Activated CD4-positive, alpha-beta T cell treated with anti-CD3 and anti-CD28 coated beads, Interleukin-2, amount 10 ng/mL, durations not matched to agents 24 days and 14 days (primary cell): ENCODE measurements around the gene UBR4. TPM values are rescaled to one million over a fixed set of nuclear protein-coding genes. Genes with fewer than 3 reads are reported as not detected.
A peak's percentile ranks its signal among the peaks of the same experiment; 100 is the strongest.

Source experiments
- DNase-seq: peaks from one replicate; pipeline ENCODE4 v3.0.0; 2022
- H3K27ac Mint-ChIP-seq: one replicate; pipeline ENCODE4 v1.8.0; 2022; ENCODE audit warnings: mild to moderate bottlenecking, mixed read lengths
- H3K27me3 Mint-ChIP-seq: one replicate; pipeline ENCODE4 v1.8.0; 2022; ENCODE audit warnings: mixed read lengths
- H3K36me3 Mint-ChIP-seq: one replicate; pipeline ENCODE4 v1.8.0; 2022; ENCODE audit warnings: low read depth, mild to moderate bottlenecking, mixed read lengths
- H3K4me1 Mint-ChIP-seq: one replicate; pipeline ENCODE4 v1.8.0; 2021; ENCODE audit warnings: mixed read lengths
- H3K4me3 Mint-ChIP-seq: one replicate; pipeline ENCODE4 v1.8.0; 2022; ENCODE audit warnings: mild to moderate bottlenecking, moderate library complexity, mixed read lengths
- H3K9me3 Mint-ChIP-seq: one replicate; pipeline ENCODE4 v1.8.0; 2021; ENCODE audit warnings: mixed read lengths
- intact Hi-C: fragments of 100-400 bp; cut with micrococcal nuclease; formaldehyde crosslinking; loops from one replicate; pipeline ENCODE4 v1.15.1; 2023
- total RNA-seq: library from RNA; stranded (reverse); gene quantifications from 2 replicates; pipeline ENCODE4 v1.2.3, GENCODE V29; 2022

Gene UBR4
- total RNA-seq, 1 donor from 2014 or later, result 162 TPM

GRCh38 chr1:19209439-19209989 lies 552 bp downstream of the UBR4 start:
- Mint-ChIP-seq H3K36me3 (peaks cover 47% of the 10 kb centered on the region), H3K4me1 (peaks cover 57% of the 10 kb centered on the region), H3K27me3 (no peaks in the 10 kb centered on the region), H3K4me3 (peak overlapping the region; percentile 97), H3K27ac (peak overlapping the region; percentile 94), H3K9me3 (no peaks in the 10 kb centered on the region)
- DNase-seq, result peak; percentile 85
- intact Hi-C loops, result loop anchor here (1.0 to 5.0 kb wide), 2 partner anchors 23 to 257 kb away; no protein-coding TSS in a partner anchor

- peaks cover 42% of the 10 kb centered on the region for H3K36me3 Mint-ChIP-seq
- peak overlapping the region; percentile 97 for H3K4me3 Mint-ChIP-seq
- DNase-seq, result no peak
- no peaks in the 10 kb centered on the region for H3K27me3 Mint-ChIP-seq
- H3K9me3 Mint-ChIP-seq, result no peaks in the 10 kb centered on the region
- peak overlapping the region; percentile 94 for H3K27ac Mint-ChIP-seq
- intact Hi-C loops, result loop anchor here (1.0 to 5.0 kb wide), 2 partner anchors 23 to 257 kb away; no protein-coding TSS in a partner anchor
- peaks cover 56% of the 10 kb centered on the region for H3K4me1 Mint-ChIP-seq
Measured at GRCh38 chr1:19208710-19209438, 1.2 kb downstream of the UBR4 start.

GRCh38 chr1:19206947-19207346 lies 3.1 kb downstream of the UBR4 start:
- no peak for DNase-seq
- intact Hi-C loops, result loop anchor here (5.0 kb wide), 1 partner anchor 255 kb away; no protein-coding TSS in a partner anchor
- H3K9me3 Mint-ChIP-seq, result no peaks in the 10 kb centered on the region
- no peak overlapping the region for H3K27ac Mint-ChIP-seq
- peaks cover 34% of the 10 kb centered on the region for H3K36me3 Mint-ChIP-seq
- H3K4me3 Mint-ChIP-seq, result no peak overlapping the region
- peaks cover 56% of the 10 kb centered on the region for H3K4me1 Mint-ChIP-seq
- no peaks in the 10 kb centered on the region for H3K27me3 Mint-ChIP-seq

DNA sequence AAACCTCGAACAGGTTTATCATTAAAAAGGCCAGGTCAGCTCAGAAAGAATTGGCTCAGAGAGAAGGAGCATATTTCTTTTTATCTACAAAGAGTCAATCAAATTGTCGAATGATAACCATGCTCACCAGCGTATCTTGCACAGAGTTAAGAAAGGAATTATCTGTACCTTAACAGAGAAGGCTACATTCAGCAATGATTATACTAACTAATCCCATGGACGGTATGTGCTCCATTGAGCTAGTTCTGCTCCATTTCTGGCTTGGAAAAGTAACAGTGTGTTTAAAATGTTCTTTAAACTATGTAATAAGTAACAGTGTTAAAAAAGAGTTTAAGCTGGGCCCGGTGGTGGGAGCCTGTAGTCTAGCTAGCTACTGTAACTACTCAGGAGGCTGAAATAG lies 4.2 kb downstream of the UBR4 start:
- intact Hi-C loops, result loop anchor here (1.0 to 5.0 kb wide), 2 partner anchors 20 to 254 kb away; no protein-coding TSS in a partner anchor
- Mint-ChIP-seq H3K27ac (peak overlapping the region; percentile 9), H3K36me3 (peaks cover 30% of the 10 kb centered on the region), H3K4me1 (peaks cover 55% of the 10 kb centered on the region), H3K27me3 (no peaks in the 10 kb centered on the region), H3K4me3 (no peak overlapping the region), H3K9me3 (no peaks in the 10 kb centered on the region)
- DNase-seq, result no peak

DNA sequence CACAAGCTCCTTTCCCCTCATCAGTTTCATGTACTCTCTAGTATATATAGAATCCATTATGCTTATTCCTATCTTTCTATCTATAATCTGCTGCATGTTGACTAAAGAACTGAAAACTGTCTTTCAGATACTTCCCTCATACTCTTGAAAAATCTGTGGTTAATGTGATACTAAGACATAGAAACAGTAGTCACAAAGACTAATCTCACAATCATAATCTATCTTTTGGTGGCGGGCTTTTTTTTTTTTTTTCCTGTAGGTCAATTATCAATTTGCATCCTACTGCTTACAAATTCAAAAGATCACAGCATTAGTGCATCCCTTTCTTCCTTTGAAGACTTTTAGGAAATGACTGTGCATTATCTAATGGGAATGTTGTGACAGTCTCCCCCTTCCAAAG lies 4.7 kb downstream of the UBR4 start:
- Mint-ChIP-seq H3K9me3 (no peaks in the 10 kb centered on the region), H3K4me3 (no peak overlapping the region), H3K4me1 (peaks cover 50% of the 10 kb centered on the region), H3K27me3 (no peaks in the 10 kb centered on the region), H3K36me3 (peaks cover 28% of the 10 kb centered on the region), H3K27ac (peak overlapping the region; percentile 10)
- no peak for DNase-seq
- intact Hi-C loops, result loop anchor here (1.0 to 5.0 kb wide), 2 partner anchors 19 to 253 kb away; no protein-coding TSS in a partner anchor

GRCh38 chr1:19204446-19205266 lies 5.4 kb downstream of the UBR4 start:
- DNase-seq, result no peak
- H3K27me3 Mint-ChIP-seq, result no peaks in the 10 kb centered on the region
- H3K4me3 Mint-ChIP-seq, result no peak overlapping the region
- peaks cover 47% of the 10 kb centered on the region for H3K4me1 Mint-ChIP-seq
- peaks cover 27% of the 10 kb centered on the region for H3K36me3 Mint-ChIP-seq
- H3K27ac Mint-ChIP-seq, result peak overlapping the region; percentile 25
- no peaks in the 10 kb centered on the region for H3K9me3 Mint-ChIP-seq
- intact Hi-C loops, result loop anchor here (1.0 to 5.0 kb wide), 2 partner anchors 18 to 252 kb away; no protein-coding TSS in a partner anchor

DNA sequence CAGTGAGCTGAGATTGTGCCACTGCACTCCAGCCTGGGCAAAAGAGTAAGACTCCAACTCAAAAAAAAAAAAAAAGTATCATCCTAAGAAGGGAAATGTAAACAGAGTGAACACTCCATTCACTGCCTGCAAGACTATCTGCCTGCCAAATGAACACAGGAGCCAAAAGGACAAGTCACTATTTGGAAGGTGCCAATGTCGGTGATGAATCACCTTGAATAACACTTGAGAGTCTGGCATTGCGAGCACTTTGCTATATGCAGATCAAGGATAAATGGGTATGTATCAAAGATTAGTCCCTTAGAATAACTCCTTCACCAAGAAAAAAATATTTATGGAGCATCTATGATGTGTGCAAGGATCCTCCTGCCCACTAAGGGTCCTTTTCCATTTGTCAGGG lies 6.6 kb downstream of the UBR4 start:
- Mint-ChIP-seq H3K36me3 (peaks cover 33% of the 10 kb centered on the region), H3K27me3 (no peaks in the 10 kb centered on the region), H3K27ac (no peak overlapping the region), H3K4me1 (peaks cover 46% of the 10 kb centered on the region), H3K9me3 (no peaks in the 10 kb centered on the region), H3K4me3 (no peak overlapping the region)
- intact Hi-C loops, result no loop called here
- DNase-seq, result no peak

- Mint-ChIP-seq H3K36me3 (peaks cover 39% of the 10 kb centered on the region), H3K4me1 (peaks cover 39% of the 10 kb centered on the region), H3K9me3 (no peaks in the 10 kb centered on the region), H3K27me3 (no peaks in the 10 kb centered on the region), H3K27ac (peak overlapping the region; percentile 56), H3K4me3 (peak overlapping the region; percentile 3)
- no peak for DNase-seq
- intact Hi-C loops, result no loop called here
Measured at GRCh38 chr1:19202396-19202795, 7.7 kb downstream of the UBR4 start.

GRCh38 chr1:19199969-19200604 lies 10.0 kb downstream of the UBR4 start:
- Mint-ChIP-seq H3K36me3 (peaks cover 49% of the 10 kb centered on the region), H3K4me1 (peaks cover 25% of the 10 kb centered on the region)
- intact Hi-C loops, result no loop called here

DNA sequence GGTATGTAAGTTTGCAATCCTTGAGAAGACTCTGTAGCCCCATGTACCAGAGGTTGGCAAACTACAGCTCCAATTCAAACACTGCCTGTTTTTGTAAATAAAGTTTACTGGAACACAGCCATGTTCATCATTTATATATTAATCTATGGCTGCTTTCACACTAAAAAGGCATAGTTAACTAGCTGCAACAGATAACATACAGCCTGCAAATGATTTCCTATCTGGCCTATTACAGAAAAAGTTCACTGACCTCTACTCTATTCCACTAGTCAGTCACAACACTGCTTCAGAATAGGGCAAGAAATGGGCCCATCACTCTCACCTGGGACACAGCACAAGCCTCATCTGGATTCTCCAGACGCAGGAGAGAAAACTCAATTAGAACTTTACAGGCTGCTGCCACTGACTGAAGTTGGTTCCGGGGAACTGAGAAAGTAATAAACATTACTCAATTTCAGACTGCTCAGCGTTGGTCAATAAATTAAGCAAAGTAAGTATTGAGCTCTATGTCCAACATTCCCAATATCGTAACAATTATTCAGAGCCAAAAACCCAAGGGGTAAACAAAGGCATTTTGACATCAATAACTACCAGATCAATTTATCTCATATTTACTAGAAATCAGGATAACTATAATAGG lies 10.6 kb downstream of the UBR4 start:
- DNase-seq, result no peak
- Mint-ChIP-seq H3K4me3 (no peak overlapping the region), H3K27ac (no peak overlapping the region), H3K27me3 (no peaks in the 10 kb centered on the region), H3K9me3 (no peaks in the 10 kb centered on the region), H3K4me1 (peaks cover 19% of the 10 kb centered on the region), H3K36me3 (peaks cover 44% of the 10 kb centered on the region)
- intact Hi-C loops, result no loop called here

More at GRCh38 chr1:19199969-19200604, 10.0 kb downstream of the UBR4 start:
- Mint-ChIP-seq H3K9me3 (no peaks in the 10 kb centered on the region), H3K4me3 (no peak overlapping the region), H3K27ac (no peak overlapping the region), H3K27me3 (no peaks in the 10 kb centered on the region)
- no peak for DNase-seq

DNA sequence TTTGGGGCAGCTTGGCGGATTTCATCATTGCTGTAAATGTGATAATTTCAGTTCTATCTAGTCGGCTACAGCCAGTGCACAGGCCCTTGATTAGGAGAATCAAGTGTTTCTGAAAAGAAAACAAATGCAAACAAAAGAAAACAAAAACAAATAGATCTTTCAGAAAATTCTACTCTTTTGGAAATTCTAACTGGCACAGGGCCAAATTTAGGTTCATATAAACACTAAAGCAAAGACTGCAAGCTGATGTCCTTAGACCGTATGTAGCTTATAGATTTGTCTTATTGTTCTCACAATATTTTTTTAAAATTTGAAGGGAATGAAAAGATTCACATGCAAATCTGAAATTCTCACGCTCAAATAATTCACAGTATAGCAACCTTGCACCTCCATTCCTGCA lies 11.2 kb downstream of the UBR4 start:
- no peak overlapping the region for H3K27ac Mint-ChIP-seq
- H3K9me3 Mint-ChIP-seq, result no peaks in the 10 kb centered on the region
- intact Hi-C loops, result no loop called here
- peaks cover 18% of the 10 kb centered on the region for H3K4me1 Mint-ChIP-seq
- no peak for DNase-seq
- H3K27me3 Mint-ChIP-seq, result no peaks in the 10 kb centered on the region
- no peak overlapping the region for H3K4me3 Mint-ChIP-seq
- H3K36me3 Mint-ChIP-seq, result peaks cover 48% of the 10 kb centered on the region

DNA sequence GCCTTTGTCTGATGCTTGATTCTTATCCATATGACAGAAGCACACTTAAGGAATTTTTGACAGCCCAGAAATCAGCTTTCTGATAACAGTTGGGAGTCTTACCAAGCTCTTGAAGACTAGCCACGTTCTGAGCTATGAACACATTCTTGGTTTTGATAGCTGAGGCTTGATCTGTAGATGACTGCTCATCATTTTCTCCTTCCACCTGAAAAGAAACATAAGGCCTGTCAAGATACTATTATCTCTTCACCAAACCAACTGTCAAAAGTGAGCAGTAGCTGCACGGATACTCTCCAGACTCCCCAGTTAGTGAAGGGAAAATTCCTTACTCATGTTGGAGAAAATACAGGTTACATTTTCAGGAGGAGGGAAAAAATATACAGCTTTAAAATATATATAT lies 12.2 kb downstream of the UBR4 start:
- intact Hi-C loops, result no loop called here
- Mint-ChIP-seq H3K9me3 (no peaks in the 10 kb centered on the region), H3K4me3 (no peak overlapping the region), H3K27ac (no peak overlapping the region), H3K36me3 (peaks cover 57% of the 10 kb centered on the region), H3K4me1 (peaks cover 11% of the 10 kb centered on the region), H3K27me3 (no peaks in the 10 kb centered on the region)
- no peak for DNase-seq

DNA sequence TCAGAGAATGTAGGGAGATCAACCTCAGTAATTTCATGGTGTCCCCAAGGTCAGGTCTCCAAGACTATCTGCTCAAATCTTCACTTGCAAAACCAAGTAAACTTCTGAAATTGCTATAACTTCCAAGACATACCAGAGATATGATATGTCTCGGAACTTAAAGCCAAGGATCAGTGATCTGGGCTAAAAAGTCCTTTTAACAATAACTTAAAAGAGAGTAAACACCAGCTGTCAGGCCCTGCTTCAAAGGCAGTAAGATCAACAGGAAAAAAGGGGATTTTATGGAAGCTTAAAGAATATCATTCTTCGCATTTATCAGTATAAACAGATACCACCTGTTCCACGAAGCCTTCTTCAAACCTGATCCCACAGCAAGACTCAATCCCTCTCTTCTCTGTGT lies 13.7 kb downstream of the UBR4 start:
- Mint-ChIP-seq H3K9me3 (no peaks in the 10 kb centered on the region), H3K4me3 (no peak overlapping the region), H3K4me1 (peaks cover 3% of the 10 kb centered on the region), H3K36me3 (peaks cover 67% of the 10 kb centered on the region), H3K27ac (no peak overlapping the region), H3K27me3 (no peaks in the 10 kb centered on the region)
- intact Hi-C loops, result no loop called here
- DNase-seq, result no peak
